Upper lobe of left lung (tissue), 6 donors: Measurements from ENCODE around the gene SEL1L. TPM values are rescaled to one million over a fixed set of nuclear protein-coding genes. Genes with fewer than 3 reads are reported as not detected.

Source experiments
- ATAC-seq, 2 donors: fragments of 200-7000 bp; cut with Tn5 transposase; one replicate each; pipeline ENCODE4 v1.9.1; 2022; ENCODE audit warnings: mild to moderate bottlenecking in 2 of 2, moderate library complexity in 2 of 2; ENCODE audit not compliant: low FRiP score in 2 of 2
- DNase-seq, 2 donors: peaks; one replicate each; pipeline ENCODE4 v3.0.0-alpha.2; 2019 to 2020
- H3K27ac ChIP-seq, 4 donors: fragments of 200-600 bp; sonication (generic); one replicate each; pipeline ENCODE4 v1.5.1; 2016 to 2019
- H3K27me3 ChIP-seq, 4 donors: fragments of 200-600 bp; sonication (generic); one replicate each; pipeline ENCODE4 v1.5.1; 2017 to 2019
- H3K36me3 ChIP-seq, 4 donors: fragments of 200-600 bp; sonication (generic); one replicate each; pipeline ENCODE4 v1.5.1; 2016 to 2019
- H3K4me1 ChIP-seq, 4 donors: fragments of 200-600 bp; sonication (generic); one replicate each; pipeline ENCODE4 v1.5.1; 2018 to 2019
- H3K4me3 ChIP-seq, 4 donors: fragments of 200-600 bp; sonication (generic); one replicate each; pipeline ENCODE4 v1.5.1; 2017 to 2019; ENCODE audit warnings: mild to moderate bottlenecking in 2 of 4, moderate library complexity in 1 of 4
- H3K9me3 ChIP-seq, 4 donors: fragments of 200-600 bp; sonication (generic); one replicate each; pipeline ENCODE4 v1.5.1; 2018 to 2019
- EP300 ChIP-seq, 4 donors: sonication (generic); formaldehyde crosslinking; IDR thresholded peaks; one replicate each; pipeline ENCODE4 v1.5.1; 2017; ENCODE audit warnings: antibody characterized with exemption in 4 of 4, control low read depth in 2 of 4
- POLR2A ChIP-seq, 4 donors: fragments of 450-650 bp; IDR thresholded peaks; one replicate each; pipeline ENCODE4 v1.5.1; 2016 to 2017; ENCODE audit warnings: antibody characterized with exemption in 4 of 4, mild to moderate bottlenecking in 2 of 4
- POLR2AphosphoS5 ChIP-seq, 2 donors: sonication (generic); formaldehyde crosslinking; IDR thresholded peaks; one replicate each; pipeline ENCODE4 v1.5.1; 2017; ENCODE audit warnings: antibody characterized with exemption in 2 of 2
- WGBS, 2 donors: methylation state at CpG; one replicate each; pipeline ENCODE4 v1.1.5; 2017 to 2018; 5-methylcytosine and 5-hydroxymethylcytosine counted together
- total RNA-seq, 6 donors: library from RNA; depleted of rRNA in 4 of 6; stranded (reverse); fragments of >200 nt in 4 of 6; gene quantifications; one replicate each; pipeline versions ENCODE4 v1.1.0 to v1.2.1, GENCODE V29; 2016 to 2021
- TF ChIP-seq, protein P1 (sequence below), 6 experiments: fragments of 450-650 bp in 4 of 6; fragments of 200-600 bp in 2 of 6; sonication (generic) in 2 of 6; IDR thresholded peaks; one replicate each; pipeline ENCODE4 v1.5.1; 2016 to 2019; ENCODE audit warnings: antibody characterized with exemption in 6 of 6
- donor health status: DM: no; HTN: no; CAD: no; lungs with moderate emphysema.
- donor health status: DM: no; HTN: yes; CAD: no; lungs with severe emphysema.

SEL1L gene
- total RNA-seq, 6 donors from 2014 or later, result 24.1 to 120 (median 64.0) TPM

DNA sequence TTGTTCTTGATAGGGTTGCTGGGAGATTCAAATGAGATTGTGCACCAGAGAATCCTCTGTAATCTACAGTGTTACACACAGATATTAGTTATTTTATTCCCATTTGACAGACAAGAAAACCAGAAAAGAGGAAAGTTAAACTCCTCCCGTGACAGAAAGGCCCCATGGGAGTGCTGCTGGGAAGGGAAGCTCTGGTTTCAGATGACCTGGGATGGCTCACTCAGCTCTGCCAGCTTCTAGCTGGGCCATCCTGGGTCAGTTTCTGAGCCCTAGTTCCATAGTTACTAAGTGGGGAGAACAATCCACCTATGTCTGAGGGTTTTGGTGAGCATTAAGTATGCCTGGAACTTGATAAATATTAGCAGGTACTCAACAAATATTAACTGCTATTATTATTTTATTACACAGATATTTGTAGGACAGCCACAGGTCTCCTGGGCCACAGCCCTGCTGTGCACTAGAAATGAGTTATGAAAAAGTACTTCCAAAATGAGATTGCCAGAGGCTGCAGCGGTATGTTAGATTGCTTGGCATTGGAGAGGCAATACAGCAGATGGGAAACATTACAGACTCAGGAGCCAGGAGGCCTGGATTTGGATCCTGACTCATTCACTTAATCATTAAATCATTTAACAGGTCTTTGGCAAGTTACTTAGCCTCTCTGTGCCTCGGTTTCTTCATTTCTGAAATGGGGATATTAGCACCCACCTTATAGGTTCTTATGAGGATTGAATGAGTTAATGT is 86.5 kb downstream of the SEL1L start:
- no peaks in the 10 kb centered on the region for H3K9me3 ChIP-seq
- 66 to 76% methylated on average over 3 of the region's 3 CpGs for WGBS, 2 donors
- H3K36me3 ChIP-seq, result no peaks in the 10 kb centered on the region
- no peak overlapping the region for H3K4me3 ChIP-seq
- H3K27ac ChIP-seq, result peak overlapping the region in 3 of 4 donors; percentile 7 to 43 (median 39)
- TF ChIP-seq EP300 (IDR thresholded peaks at IDR 0.05) (no peak), POLR2A (IDR thresholded peaks at IDR 0.05) (no peak), POLR2AphosphoS5 (IDR thresholded peaks at IDR 0.05) (no peak)
- TF ChIP-seq, protein P1, sequence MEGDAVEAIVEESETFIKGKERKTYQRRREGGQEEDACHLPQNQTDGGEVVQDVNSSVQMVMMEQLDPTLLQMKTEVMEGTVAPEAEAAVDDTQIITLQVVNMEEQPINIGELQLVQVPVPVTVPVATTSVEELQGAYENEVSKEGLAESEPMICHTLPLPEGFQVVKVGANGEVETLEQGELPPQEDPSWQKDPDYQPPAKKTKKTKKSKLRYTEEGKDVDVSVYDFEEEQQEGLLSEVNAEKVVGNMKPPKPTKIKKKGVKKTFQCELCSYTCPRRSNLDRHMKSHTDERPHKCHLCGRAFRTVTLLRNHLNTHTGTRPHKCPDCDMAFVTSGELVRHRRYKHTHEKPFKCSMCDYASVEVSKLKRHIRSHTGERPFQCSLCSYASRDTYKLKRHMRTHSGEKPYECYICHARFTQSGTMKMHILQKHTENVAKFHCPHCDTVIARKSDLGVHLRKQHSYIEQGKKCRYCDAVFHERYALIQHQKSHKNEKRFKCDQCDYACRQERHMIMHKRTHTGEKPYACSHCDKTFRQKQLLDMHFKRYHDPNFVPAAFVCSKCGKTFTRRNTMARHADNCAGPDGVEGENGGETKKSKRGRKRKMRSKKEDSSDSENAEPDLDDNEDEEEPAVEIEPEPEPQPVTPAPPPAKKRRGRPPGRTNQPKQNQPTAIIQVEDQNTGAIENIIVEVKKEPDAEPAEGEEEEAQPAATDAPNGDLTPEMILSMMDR (IDR thresholded peaks at IDR 0.05), result no peak
- DNase-seq (no peak), ATAC-seq (peak in 1 of 2 donors; percentile 31)
- H3K4me1 ChIP-seq, result peaks cover 0 to 13% (median 8%) of the 10 kb centered on the region in 4 donors
- H3K27me3 ChIP-seq, result no peaks in the 10 kb centered on the region

DNA sequence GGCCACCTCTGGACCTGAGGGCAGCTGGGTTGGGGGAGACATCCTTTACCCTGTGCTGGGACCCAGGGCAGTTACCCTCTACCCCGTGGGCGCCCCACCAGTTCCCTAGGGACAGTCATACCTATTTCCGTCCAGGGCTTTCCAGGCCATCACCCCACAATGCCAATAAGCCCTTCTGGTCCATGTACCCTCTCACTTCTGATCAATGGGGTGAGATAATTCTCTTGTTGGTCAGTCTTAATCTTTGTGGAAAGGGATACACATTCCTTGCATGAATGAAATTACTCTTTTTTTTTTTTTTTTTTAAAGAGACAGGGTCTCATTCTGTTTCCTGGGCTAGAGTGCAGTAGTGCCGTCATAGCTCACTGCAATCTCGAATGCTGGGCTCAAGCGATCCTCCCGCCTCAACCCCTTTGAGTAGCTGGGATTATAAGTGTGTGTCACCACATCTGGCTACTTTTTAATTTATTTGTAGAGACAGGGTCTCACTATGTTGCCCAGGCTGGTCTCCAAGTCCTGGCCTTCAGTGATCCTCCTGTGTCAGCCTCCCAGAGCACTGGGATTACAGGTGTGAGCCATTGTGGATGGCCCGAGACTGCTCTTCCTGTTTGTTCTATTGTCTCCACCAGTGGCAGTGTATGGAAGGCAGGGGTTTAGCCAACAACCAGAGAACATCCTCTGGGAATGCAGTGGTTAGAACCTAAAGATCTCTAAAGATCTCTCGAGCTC is 87.2 kb downstream of the SEL1L start:
- ATAC-seq, result peak in 1 of 2 donors; percentile 35
- no peak for DNase-seq
- WGBS, 2 donors, result 85 to 88% methylated on average over 8 to 9 of the region's 9 CpGs
- no peak for TF ChIP-seq EP300 (IDR thresholded peaks at IDR 0.05)
- TF ChIP-seq, protein P1 (IDR thresholded peaks at IDR 0.05), result no peak
- TF ChIP-seq POLR2A (IDR thresholded peaks at IDR 0.05), result no peak
- no peak for TF ChIP-seq POLR2AphosphoS5 (IDR thresholded peaks at IDR 0.05)
- Histone ChIP-seq H3K9me3 (no peaks in the 10 kb centered on the region), H3K27ac (peak overlapping the region in 3 of 4 donors; percentile 7 to 58 (median 39)), H3K27me3 (no peaks in the 10 kb centered on the region), H3K4me1 (peaks cover 0 to 13% (median 8%) of the 10 kb centered on the region in 4 donors), H3K36me3 (no peaks in the 10 kb centered on the region), H3K4me3 (no peak overlapping the region)

DNA sequence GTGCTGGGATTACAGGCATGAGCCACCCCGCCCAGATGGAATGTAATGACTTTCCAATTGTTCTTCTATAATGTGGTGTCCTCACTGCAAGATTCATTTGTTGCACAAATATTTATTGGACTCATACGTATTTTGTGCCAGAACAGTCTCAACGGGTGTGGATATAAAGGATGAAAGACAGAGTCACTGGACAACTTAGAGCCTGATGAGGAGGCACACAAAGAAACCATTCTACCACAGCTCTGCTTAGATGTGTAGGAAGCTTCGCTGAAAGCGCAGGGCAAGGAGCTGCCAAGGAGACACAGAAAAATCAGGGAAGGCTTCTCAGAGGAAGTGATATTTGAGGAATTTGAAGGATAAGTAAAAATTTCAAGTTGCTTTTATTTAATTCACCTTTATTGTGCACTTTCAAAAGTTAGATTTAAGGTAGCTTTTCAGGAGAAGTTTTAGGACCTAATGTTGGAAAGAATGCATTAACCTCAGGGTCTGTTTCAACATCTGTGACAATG is 92.0 kb downstream of the SEL1L start:
- Histone ChIP-seq H3K9me3 (no peaks in the 10 kb centered on the region), H3K27ac (no peak overlapping the region), H3K4me1 (peaks cover 3 to 5% (median 4%) of the 10 kb centered on the region in 4 donors), H3K27me3 (no peaks in the 10 kb centered on the region), H3K4me3 (no peak overlapping the region), H3K36me3 (no peaks in the 10 kb centered on the region)
- ATAC-seq (no peak), DNase-seq (no peak)
- TF ChIP-seq, protein P1 (IDR thresholded peaks at IDR 0.05), result no peak
- TF ChIP-seq POLR2A (IDR thresholded peaks at IDR 0.05) (no peak), POLR2AphosphoS5 (IDR thresholded peaks at IDR 0.05) (no peak), EP300 (IDR thresholded peaks at IDR 0.05) (no peak)
- 72 to 74% methylated on average over 5 of the region's 5 CpGs for WGBS, 2 donors

DNA sequence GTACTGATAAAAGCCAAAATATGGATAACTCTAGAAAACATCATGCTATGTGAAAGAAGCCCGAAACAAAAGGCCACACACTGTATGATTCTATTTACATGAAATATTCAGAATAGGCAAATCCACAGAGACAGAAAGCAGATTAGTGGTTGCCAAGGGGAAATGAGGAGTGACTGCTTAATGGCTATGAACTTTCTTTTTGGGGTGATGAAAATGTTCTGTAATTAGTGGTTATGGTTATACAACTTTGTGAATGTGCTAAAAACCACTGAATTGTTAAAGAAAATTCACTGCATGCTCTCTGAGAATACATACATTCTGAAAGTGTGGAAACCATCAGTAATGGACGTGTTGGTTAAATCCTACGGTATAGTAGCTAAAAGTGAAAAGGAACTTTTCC is 93.6 kb downstream of the SEL1L start:
- Histone ChIP-seq H3K27ac (no peak overlapping the region), H3K27me3 (peaks cover 0 to 10% (median 4%) of the 10 kb centered on the region in 4 donors), H3K36me3 (no peaks in the 10 kb centered on the region), H3K9me3 (no peaks in the 10 kb centered on the region), H3K4me3 (no peak overlapping the region), H3K4me1 (peaks cover 13 to 21% (median 18%) of the 10 kb centered on the region in 4 donors)
- TF ChIP-seq EP300 (IDR thresholded peaks at IDR 0.05) (no peak), POLR2A (IDR thresholded peaks at IDR 0.05) (no peak), POLR2AphosphoS5 (IDR thresholded peaks at IDR 0.05) (no peak)
- TF ChIP-seq, protein P1 (IDR thresholded peaks at IDR 0.05), result no peak
- DNase-seq (no peak), ATAC-seq (no peak)
- WGBS, 2 donors, result 76 to 86% methylated on average over 3 of the region's 3 CpGs
